SK-N-SH (cell line): ENCODE results near the gene RAPH1. TPM values are rescaled to one million over a fixed set of nuclear protein-coding genes. Genes with fewer than 3 reads are reported as not detected.

ENCODE experiments used
- CTCF ChIA-PET: fragments of 300-600, 350-600 bp; formaldehyde crosslinking; extraction: SDS; loops from one replicate; lab custom pipeline; 2021; lab: Yijun Ruan, JAX
- POLR2A ChIA-PET: fragments of 350-600 bp; sonication (Branson Sonifier 250); formaldehyde crosslinking; extraction: SDS; loops from one replicate; lab custom pipeline; 2020; ENCODE audit warnings: antibody characterized with exemption, inconsistent platforms; lab: Yijun Ruan, JAX
- DNase-seq: peaks from one replicate; pipeline ENCODE4 v3.0.0; 2012
- H2AFZ ChIP-seq: fragments of 200-600 bp; sonication (generic); 2 replicates; pipeline ENCODE4 v1.8.1; 2016; ENCODE audit warnings: antibody characterized with exemption, mild to moderate bottlenecking, low read depth
- H3F3A ChIP-seq: fragments of 200-600 bp; sonication (generic); replicated peaks from 2 replicates; pipeline ENCODE3; 2016; ENCODE audit warnings: antibody characterized with exemption, mild to moderate bottlenecking; ENCODE audit not compliant: insufficient read depth
- H3K27ac ChIP-seq, 2 experiments: fragments of 200-500 bp in 1 of 2; fragments of 200-600 bp in 1 of 2; sonication (Bioruptor generic) in 1 of 2; sonication (generic), shearing (Covaris generic) in 1 of 2; 2 replicates each; pipeline versions ENCODE4 v1.5.1 to v1.6.1; 2014 to 2016; ENCODE audit warnings: low read depth in 2 of 2, inconsistent platforms in 1 of 2, low read length in 1 of 2, mild to moderate bottlenecking in 1 of 2, mixed read lengths in 1 of 2
- H3K27me3 ChIP-seq: fragments of 200-600 bp; sonication (generic), shearing (Covaris generic); 2 replicates; pipeline ENCODE4 v1.6.1; 2016; ENCODE audit warnings: mixed run types; ENCODE audit not compliant: insufficient read depth
- H3K36me3 ChIP-seq, 2 experiments: fragments of 200-500 bp in 1 of 2; fragments of 200-600 bp in 1 of 2; sonication (Bioruptor generic) in 1 of 2; sonication (generic) in 1 of 2; replicated peaks in 1 of 2; 2 replicates each; pipeline versions ENCODE3 to v1.5.1; 2014 to 2016; ENCODE audit warnings: low read length in 1 of 2, mild to moderate bottlenecking in 1 of 2; ENCODE audit not compliant: insufficient read depth in 2 of 2, control insufficient read depth in 1 of 2
- H3K4me1 ChIP-seq, 2 experiments: fragments of 200-500 bp in 1 of 2; fragments of 200-600 bp in 1 of 2; sonication (Bioruptor generic) in 1 of 2; sonication (generic), shearing (Covaris generic) in 1 of 2; 2 replicates each; pipeline versions ENCODE4 v1.5.1 to v1.6.1; 2014 to 2016; ENCODE audit warnings: low read depth in 1 of 2, low read length in 1 of 2, mixed run types in 1 of 2; ENCODE audit not compliant: insufficient read depth in 2 of 2, control insufficient read depth in 1 of 2
- H3K4me2 ChIP-seq: fragments of 200-600 bp; sonication (generic), shearing (Covaris generic); 2 replicates; pipeline ENCODE4 v1.6.1; 2017; ENCODE audit warnings: mixed run types
- H3K4me3 ChIP-seq, 2 experiments: fragments of 200-500 bp in 1 of 2; fragments of 200-600 bp in 1 of 2; sonication (Bioruptor generic) in 1 of 2; sonication (generic), shearing (Covaris generic) in 1 of 2; 2 replicates each; pipeline versions ENCODE4 v1.5.1 to v1.8.1; 2014 to 2016; ENCODE audit warnings: low read depth in 2 of 2, inconsistent platforms in 1 of 2, low read length in 1 of 2, mild to moderate bottlenecking in 1 of 2, mixed read lengths in 1 of 2, moderate library complexity in 1 of 2
- H3K79me2 ChIP-seq: fragments of 200-600 bp; sonication (generic); 2 replicates; pipeline ENCODE4 v1.8.1; 2017; ENCODE audit warnings: mild to moderate bottlenecking; ENCODE audit not compliant: insufficient read depth
- H3K9ac ChIP-seq: fragments of 200-600 bp; sonication (generic); 2 replicates; pipeline ENCODE4 v1.6.1; 2017; ENCODE audit warnings: mixed run types
- H3K9me2 ChIP-seq: fragments of 200-600 bp; sonication (generic); 2 replicates; pipeline ENCODE4 v1.6.1; 2017; ENCODE audit warnings: mixed run types
- H3K9me3 ChIP-seq: fragments of 200-600 bp; sonication (generic); 2 replicates; pipeline ENCODE4 v1.6.1; 2017; ENCODE audit warnings: mixed run types, mild to moderate bottlenecking, moderate library complexity
- H4K20me1 ChIP-seq: fragments of 200-600 bp; sonication (generic); 2 replicates; pipeline ENCODE4 v1.6.1; 2017; ENCODE audit warnings: mild to moderate bottlenecking, mixed run types; ENCODE audit not compliant: insufficient read depth
- ELF1 ChIP-seq: IDR thresholded peaks from 2 replicates; pipeline ENCODE4 v1.4.0; 2012
- FOSL2 ChIP-seq: IDR thresholded peaks from 2 replicates; pipeline ENCODE4 v1.4.0; 2012; ENCODE audit warnings: low read depth, mild to moderate bottlenecking, moderate library complexity, borderline replicate concordance
- GATA2 ChIP-seq: sonication (generic); formaldehyde crosslinking; IDR thresholded peaks from 2 replicates; pipeline ENCODE4 v1.5.0; 2020; ENCODE audit warnings: mild to moderate bottlenecking, missing genetic modification reagents
- JUND ChIP-seq: IDR thresholded peaks from 2 replicates; pipeline ENCODE4 v1.4.0; 2012
- MEF2A ChIP-seq: IDR thresholded peaks from 2 replicates; pipeline ENCODE4 v1.4.0; 2012; ENCODE audit warnings: low read depth, borderline replicate concordance
- MXI1 ChIP-seq: IDR thresholded peaks from 2 replicates; pipeline ENCODE4 v1.6.1; 2012; ENCODE audit warnings: mild to moderate bottlenecking, low read depth, low read length, improper control_type of control experiment
- NFIC ChIP-seq: IDR thresholded peaks from 2 replicates; pipeline ENCODE4 v1.4.0; 2012; ENCODE audit warnings: borderline replicate concordance
- NRF1 ChIP-seq: IDR thresholded peaks from 2 replicates; pipeline ENCODE4 v1.6.1; 2012; ENCODE audit warnings: low read depth, mild to moderate bottlenecking, low read length
- POLR2AphosphoS5 ChIP-seq: IDR thresholded peaks from 2 replicates; pipeline ENCODE4 v1.6.1; 2012; ENCODE audit warnings: low read depth, low read length
- RFX5 ChIP-seq: IDR thresholded peaks from 2 replicates; pipeline ENCODE4 v1.6.1; 2012; ENCODE audit warnings: mild to moderate bottlenecking, improper control_type of control experiment, low read length
- RXRA ChIP-seq: IDR thresholded peaks from 2 replicates; pipeline ENCODE4 v1.4.0; 2012; ENCODE audit warnings: low read depth, mild to moderate bottlenecking, borderline replicate concordance
- SIN3A ChIP-seq: IDR thresholded peaks from 2 replicates; pipeline ENCODE4 v1.6.1; 2012; ENCODE audit warnings: low read depth, mild to moderate bottlenecking, low read length, moderate library complexity, borderline replicate concordance
- TAF1 ChIP-seq: IDR thresholded peaks from 2 replicates; pipeline ENCODE4 v1.6.1; 2012; ENCODE audit warnings: low read depth, mild to moderate bottlenecking, low read length, moderate library complexity, borderline replicate concordance
- TCF12 ChIP-seq: IDR thresholded peaks from 2 replicates; pipeline ENCODE4 v1.4.0; 2012
- TEAD4 ChIP-seq: IDR thresholded peaks from 2 replicates; pipeline ENCODE4 v1.4.0; 2012; ENCODE audit warnings: mild to moderate bottlenecking, borderline replicate concordance; ENCODE audit not compliant: insufficient read depth
- WGBS: methylation state at CpG from one replicate; pipeline ENCODE4 v1.1.6; 2017; ENCODE audit warnings: low lambda C conversion rate; 5-methylcytosine and 5-hydroxymethylcytosine counted together
- polyA plus RNA-seq, 3 experiments: library from polyadenylated mRNA; depleted of rRNA; stranded (reverse); fragments of >200 nt; gene quantifications; 2 replicates each; pipeline ENCODE4 v1.2.3, GENCODE V29; 2012
- TF ChIP-seq, protein P1 (sequence below): IDR thresholded peaks from 2 replicates; pipeline ENCODE4 v1.4.0; 2012; ENCODE audit warnings: low read depth
- TF ChIP-seq, protein P2 (sequence below): fragments of 150-350 bp; IDR thresholded peaks from 2 replicates; pipeline ENCODE4 v1.6.1; 2016; ENCODE audit warnings: mild to moderate bottlenecking, low read depth, low read length
- TF ChIP-seq, protein P3 (sequence below): fragments of 200-600 bp; sonication (generic); IDR thresholded peaks from 2 replicates; pipeline ENCODE4 v1.6.1; 2017; ENCODE audit warnings: antibody characterized with exemption, mild to moderate bottlenecking, moderate library complexity
- TF ChIP-seq, protein P4 (sequence below): IDR thresholded peaks from 2 replicates; pipeline ENCODE4 v1.4.0; 2012; ENCODE audit warnings: low read depth, borderline replicate concordance
- TF ChIP-seq, protein P5 (sequence below): IDR thresholded peaks from 2 replicates; pipeline ENCODE4 v1.4.0; 2012; ENCODE audit warnings: low read depth, borderline replicate concordance

RAPH1 gene
- polyA plus RNA-seq, 1 of the 3 experiments (the other 2 are of a cell fraction), result 6.7 TPM

DNA sequence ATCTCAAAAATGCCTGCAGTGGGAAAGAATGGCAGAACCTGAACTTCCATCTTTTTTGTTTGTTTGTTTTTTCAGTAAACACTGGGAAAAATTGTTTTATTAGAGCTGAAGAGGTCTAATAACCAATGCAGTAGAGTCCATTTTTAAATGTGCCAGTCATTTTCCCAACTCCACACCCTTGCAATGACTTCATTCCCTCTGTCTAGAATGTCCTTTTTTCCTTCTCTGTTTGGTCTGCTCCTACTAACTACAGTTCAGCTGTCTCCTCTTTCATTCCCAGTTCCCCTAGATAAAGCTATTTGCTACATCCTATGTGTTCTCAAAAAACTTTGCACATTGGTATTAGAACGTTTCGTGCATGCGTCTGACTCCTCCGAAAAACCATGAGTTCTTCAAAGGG lies 9.3 kb upstream of the RAPH1 start:
- Histone ChIP-seq H3K27ac (no peak overlapping the region), H3K79me2 (no peaks in the 10 kb centered on the region), H3K36me3 (no peaks in the 10 kb centered on the region), H3F3A (no peaks in the 10 kb centered on the region), H4K20me1 (no peaks in the 10 kb centered on the region), H3K9ac (no peak overlapping the region), H3K4me2 (no peak overlapping the region), H3K4me1 (no peaks in the 10 kb centered on the region), H3K4me3 (no peak overlapping the region), H3K27me3 (no peaks in the 10 kb centered on the region), H3K9me2 (no peaks in the 10 kb centered on the region), H2AFZ (no peak overlapping the region; the same call in 1 of the 2 replicates), H3K9me3 (no peaks in the 10 kb centered on the region)
- ChIA-PET POLR2A (no interaction called here), CTCF (no interaction called here)
- WGBS, result 92% methylated on average over 4 of the region's 4 CpGs
- DNase-seq, result no peak
- TF ChIP-seq GATA2 (CRISPR knock-in tag) (no peak), TCF12 (no peak), JUND (no peak), NRF1 (no peak), MXI1 (no peak)
- TF ChIP-seq, protein P1, sequence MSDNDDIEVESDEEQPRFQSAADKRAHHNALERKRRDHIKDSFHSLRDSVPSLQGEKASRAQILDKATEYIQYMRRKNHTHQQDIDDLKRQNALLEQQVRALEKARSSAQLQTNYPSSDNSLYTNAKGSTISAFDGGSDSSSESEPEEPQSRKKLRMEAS, result no peak
- TF ChIP-seq, protein P2, sequence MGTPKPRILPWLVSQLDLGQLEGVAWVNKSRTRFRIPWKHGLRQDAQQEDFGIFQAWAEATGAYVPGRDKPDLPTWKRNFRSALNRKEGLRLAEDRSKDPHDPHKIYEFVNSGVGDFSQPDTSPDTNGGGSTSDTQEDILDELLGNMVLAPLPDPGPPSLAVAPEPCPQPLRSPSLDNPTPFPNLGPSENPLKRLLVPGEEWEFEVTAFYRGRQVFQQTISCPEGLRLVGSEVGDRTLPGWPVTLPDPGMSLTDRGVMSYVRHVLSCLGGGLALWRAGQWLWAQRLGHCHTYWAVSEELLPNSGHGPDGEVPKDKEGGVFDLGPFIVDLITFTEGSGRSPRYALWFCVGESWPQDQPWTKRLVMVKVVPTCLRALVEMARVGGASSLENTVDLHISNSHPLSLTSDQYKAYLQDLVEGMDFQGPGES, result no peak
- TF ChIP-seq, protein P3, sequence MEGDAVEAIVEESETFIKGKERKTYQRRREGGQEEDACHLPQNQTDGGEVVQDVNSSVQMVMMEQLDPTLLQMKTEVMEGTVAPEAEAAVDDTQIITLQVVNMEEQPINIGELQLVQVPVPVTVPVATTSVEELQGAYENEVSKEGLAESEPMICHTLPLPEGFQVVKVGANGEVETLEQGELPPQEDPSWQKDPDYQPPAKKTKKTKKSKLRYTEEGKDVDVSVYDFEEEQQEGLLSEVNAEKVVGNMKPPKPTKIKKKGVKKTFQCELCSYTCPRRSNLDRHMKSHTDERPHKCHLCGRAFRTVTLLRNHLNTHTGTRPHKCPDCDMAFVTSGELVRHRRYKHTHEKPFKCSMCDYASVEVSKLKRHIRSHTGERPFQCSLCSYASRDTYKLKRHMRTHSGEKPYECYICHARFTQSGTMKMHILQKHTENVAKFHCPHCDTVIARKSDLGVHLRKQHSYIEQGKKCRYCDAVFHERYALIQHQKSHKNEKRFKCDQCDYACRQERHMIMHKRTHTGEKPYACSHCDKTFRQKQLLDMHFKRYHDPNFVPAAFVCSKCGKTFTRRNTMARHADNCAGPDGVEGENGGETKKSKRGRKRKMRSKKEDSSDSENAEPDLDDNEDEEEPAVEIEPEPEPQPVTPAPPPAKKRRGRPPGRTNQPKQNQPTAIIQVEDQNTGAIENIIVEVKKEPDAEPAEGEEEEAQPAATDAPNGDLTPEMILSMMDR, result no peak

DNA sequence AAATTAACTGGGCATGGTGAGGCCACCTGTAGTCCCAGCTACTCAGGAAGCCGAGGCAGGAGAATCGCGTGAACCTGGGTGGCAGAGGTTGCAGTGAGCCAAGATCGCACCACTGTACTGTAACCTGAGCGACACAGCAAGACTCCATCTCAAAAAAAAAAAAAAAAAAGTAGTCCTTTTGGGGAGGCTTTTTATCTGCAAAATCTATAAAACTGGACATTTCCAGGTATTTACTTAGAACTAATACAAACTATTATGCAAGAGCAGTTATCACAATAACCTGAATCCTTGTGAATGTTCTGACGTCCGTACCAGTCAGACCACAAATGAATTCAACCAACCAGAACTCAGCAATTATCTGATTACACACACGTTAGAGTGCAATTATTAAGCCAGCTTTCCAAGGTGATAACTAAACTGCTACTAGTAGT lies 8.8 kb upstream of the RAPH1 start:
- H3K4me3 ChIP-seq, result no peak overlapping the region
- WGBS, result 73% methylated on average over 8 of the region's 8 CpGs

More for the DNA sequence above, 8.8 kb upstream of the RAPH1 start:
- Histone ChIP-seq H3K27me3 (no peaks in the 10 kb centered on the region), H3K9me3 (no peaks in the 10 kb centered on the region), H3K9ac (no peak overlapping the region), H2AFZ (no peak overlapping the region; the same call in 1 of the 2 replicates), H3K9me2 (no peaks in the 10 kb centered on the region), H3K4me1 (no peaks in the 10 kb centered on the region), H3F3A (no peaks in the 10 kb centered on the region), H3K27ac (no peak overlapping the region), H3K36me3 (no peaks in the 10 kb centered on the region), H4K20me1 (no peaks in the 10 kb centered on the region), H3K4me2 (no peak overlapping the region), H3K79me2 (no peaks in the 10 kb centered on the region)
- DNase-seq, result no peak
- ChIA-PET POLR2A (no interaction called here), CTCF (no interaction called here)
- TF ChIP-seq, protein P1, result no peak
- TF ChIP-seq, protein P4, sequence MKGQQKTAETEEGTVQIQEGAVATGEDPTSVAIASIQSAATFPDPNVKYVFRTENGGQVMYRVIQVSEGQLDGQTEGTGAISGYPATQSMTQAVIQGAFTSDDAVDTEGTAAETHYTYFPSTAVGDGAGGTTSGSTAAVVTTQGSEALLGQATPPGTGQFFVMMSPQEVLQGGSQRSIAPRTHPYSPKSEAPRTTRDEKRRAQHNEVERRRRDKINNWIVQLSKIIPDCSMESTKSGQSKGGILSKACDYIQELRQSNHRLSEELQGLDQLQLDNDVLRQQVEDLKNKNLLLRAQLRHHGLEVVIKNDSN, result no peak
- TF ChIP-seq NFIC (no peak), RFX5 (no peak), ELF1 (no peak), POLR2AphosphoS5 (no peak), MEF2A (no peak), RXRA (no peak), SIN3A (no peak), TAF1 (no peak), JUND (no peak), TEAD4 (no peak), FOSL2 (no peak), NRF1 (no peak), MXI1 (no peak)
- TF ChIP-seq, protein P2, result no peak
- TF ChIP-seq, protein P5, sequence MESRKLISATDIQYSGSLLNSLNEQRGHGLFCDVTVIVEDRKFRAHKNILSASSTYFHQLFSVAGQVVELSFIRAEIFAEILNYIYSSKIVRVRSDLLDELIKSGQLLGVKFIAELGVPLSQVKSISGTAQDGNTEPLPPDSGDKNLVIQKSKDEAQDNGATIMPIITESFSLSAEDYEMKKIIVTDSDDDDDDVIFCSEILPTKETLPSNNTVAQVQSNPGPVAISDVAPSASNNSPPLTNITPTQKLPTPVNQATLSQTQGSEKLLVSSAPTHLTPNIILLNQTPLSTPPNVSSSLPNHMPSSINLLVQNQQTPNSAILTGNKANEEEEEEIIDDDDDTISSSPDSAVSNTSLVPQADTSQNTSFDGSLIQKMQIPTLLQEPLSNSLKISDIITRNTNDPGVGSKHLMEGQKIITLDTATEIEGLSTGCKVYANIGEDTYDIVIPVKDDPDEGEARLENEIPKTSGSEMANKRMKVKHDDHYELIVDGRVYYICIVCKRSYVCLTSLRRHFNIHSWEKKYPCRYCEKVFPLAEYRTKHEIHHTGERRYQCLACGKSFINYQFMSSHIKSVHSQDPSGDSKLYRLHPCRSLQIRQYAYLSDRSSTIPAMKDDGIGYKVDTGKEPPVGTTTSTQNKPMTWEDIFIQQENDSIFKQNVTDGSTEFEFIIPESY, result no peak
